Vagina (tissue), 2 donors: ENCODE data around the gene NPW.

ENCODE experiments used
- CTCF ChIP-seq, 3 experiments: fragments of 450-650 bp in 2 of 3; fragments of 200-600 bp in 1 of 3; sonication (generic) in 1 of 3; IDR thresholded peaks; one replicate each; pipeline ENCODE4 v1.5.1; 2017 to 2019; ENCODE audit warnings: antibody characterized with exemption in 3 of 3, mild to moderate bottlenecking in 2 of 3, moderate library complexity in 2 of 3
- POLR2A ChIP-seq, 2 donors: fragments of 450-650 bp; IDR thresholded peaks; one replicate each; pipeline ENCODE4 v1.6.1; 2017; ENCODE audit warnings: antibody characterized with exemption in 2 of 2, mild to moderate bottlenecking in 2 of 2, moderate library complexity in 2 of 2

GRCh38 chr16:2015947-2016208 is 3.7 kb upstream of the NPW start:
- TF ChIP-seq CTCF (IDR thresholded peaks at IDR 0.05): no peak
- no peak for TF ChIP-seq POLR2A (IDR thresholded peaks at IDR 0.05)
